Activated CD8-positive, alpha-beta memory T cell treated with anti-CD3 and anti-CD28 coated beads, Interleukin-2, amount 10 ng/mL, durations not matched to agents 7 days and 5 days (primary cell): ENCODE measurements around the gene GABRG3. TPM values are rescaled to one million over a fixed set of nuclear protein-coding genes. Genes with fewer than 3 reads are reported as not detected.

Source experiments
- ATAC-seq: fragments of 150-1000 bp; cut with Tn5 transposase; one replicate; pipeline ENCODE4 v1.10.0; 2021; ENCODE audit warnings: moderate library complexity
- CTCF ChIA-PET: fragments of 350-600 bp; sonication (Branson Sonifier 250); formaldehyde crosslinking; loops from one replicate; lab custom pipeline; 2021; ENCODE audit warnings: antibody characterized with exemption; lab: Charles Lee
- DNase-seq: peaks from one replicate; pipeline ENCODE4 v3.0.0-alpha.2; 2020
- H3K27ac Mint-ChIP-seq: one replicate; pipeline ENCODE4 v1.8.0; 2021; ENCODE audit warnings: mild to moderate bottlenecking, mixed read lengths
- H3K27me3 Mint-ChIP-seq: one replicate; pipeline ENCODE4 v1.8.0; 2021; ENCODE audit warnings: mixed read lengths
- H3K36me3 Mint-ChIP-seq: one replicate; pipeline ENCODE4 v1.8.0; 2021; ENCODE audit warnings: mild to moderate bottlenecking, mixed read lengths
- H3K4me1 Mint-ChIP-seq: one replicate; pipeline ENCODE4 v1.8.0; 2021; ENCODE audit warnings: mixed read lengths
- H3K4me3 Mint-ChIP-seq: one replicate; pipeline ENCODE4 v1.8.0; 2021; ENCODE audit warnings: mild to moderate bottlenecking, moderate library complexity, mixed read lengths
- H3K9me3 Mint-ChIP-seq: one replicate; pipeline ENCODE4 v1.8.0; 2022; ENCODE audit warnings: low read depth, mixed read lengths
- total RNA-seq, 2 experiments: library from RNA; stranded (reverse); gene quantifications; one replicate each; pipeline ENCODE4 v1.2.3, GENCODE V29; 2021

GABRG3 gene
- total RNA-seq, 2 experiments from 2014 or later = not detected

DNA sequence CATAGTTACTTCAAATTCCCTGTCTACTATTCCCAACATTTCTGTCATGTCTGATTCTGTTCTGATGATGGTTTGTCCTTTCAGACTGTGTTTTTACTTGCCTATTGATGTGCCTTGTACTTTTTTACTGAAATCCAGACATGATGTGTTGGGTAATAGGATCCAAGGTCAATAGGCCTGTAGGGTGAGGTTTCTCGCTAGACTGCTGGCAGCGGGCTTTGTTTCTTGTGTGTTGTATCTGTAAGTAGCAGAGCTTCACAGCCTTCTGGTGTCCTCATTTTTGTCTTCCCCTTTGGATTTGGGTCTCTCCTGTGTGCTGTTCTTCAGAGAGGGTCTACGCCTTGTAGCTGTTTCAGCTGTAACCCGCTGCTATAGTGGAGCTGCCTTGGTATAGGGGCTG is 140.3 kb downstream of the GABRG3 start:
- no peak overlapping the region for H3K4me3 Mint-ChIP-seq
- H3K36me3 Mint-ChIP-seq = no peaks in the 10 kb centered on the region
- H3K27me3 Mint-ChIP-seq = no peaks in the 10 kb centered on the region
- ATAC-seq (no peak), DNase-seq (no peak)
- H3K4me1 Mint-ChIP-seq = no peaks in the 10 kb centered on the region
- H3K9me3 Mint-ChIP-seq = peaks cover 5% of the 10 kb centered on the region
- CTCF ChIA-PET = no interaction called here
- no peak overlapping the region for H3K27ac Mint-ChIP-seq

DNA sequence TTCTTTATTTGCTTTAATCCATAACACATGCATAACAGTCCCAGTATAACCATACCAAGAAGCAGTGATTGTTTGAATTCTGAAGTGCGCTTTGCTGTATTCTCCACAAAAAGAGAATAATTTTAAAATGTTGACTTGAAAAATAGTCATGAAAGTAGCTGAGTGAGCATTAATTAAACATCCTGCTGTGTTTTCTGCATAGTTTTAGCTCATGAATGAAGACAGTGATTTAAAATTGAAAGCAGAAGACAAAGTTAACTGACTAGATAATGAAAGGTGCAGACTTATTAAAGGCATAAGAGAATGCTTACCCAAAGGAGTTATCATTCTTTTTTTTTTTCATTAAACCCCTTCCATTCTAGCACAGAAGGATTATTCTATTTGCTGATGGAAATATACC is 143.5 kb downstream of the GABRG3 start:
- Mint-ChIP-seq H3K9me3 (peaks cover 11% of the 10 kb centered on the region), H3K36me3 (no peaks in the 10 kb centered on the region), H3K27ac (no peak overlapping the region), H3K4me3 (no peak overlapping the region), H3K4me1 (no peaks in the 10 kb centered on the region), H3K27me3 (no peaks in the 10 kb centered on the region)
- CTCF ChIA-PET = no interaction called here
- no peak for ATAC-seq
- no peak for DNase-seq

DNA sequence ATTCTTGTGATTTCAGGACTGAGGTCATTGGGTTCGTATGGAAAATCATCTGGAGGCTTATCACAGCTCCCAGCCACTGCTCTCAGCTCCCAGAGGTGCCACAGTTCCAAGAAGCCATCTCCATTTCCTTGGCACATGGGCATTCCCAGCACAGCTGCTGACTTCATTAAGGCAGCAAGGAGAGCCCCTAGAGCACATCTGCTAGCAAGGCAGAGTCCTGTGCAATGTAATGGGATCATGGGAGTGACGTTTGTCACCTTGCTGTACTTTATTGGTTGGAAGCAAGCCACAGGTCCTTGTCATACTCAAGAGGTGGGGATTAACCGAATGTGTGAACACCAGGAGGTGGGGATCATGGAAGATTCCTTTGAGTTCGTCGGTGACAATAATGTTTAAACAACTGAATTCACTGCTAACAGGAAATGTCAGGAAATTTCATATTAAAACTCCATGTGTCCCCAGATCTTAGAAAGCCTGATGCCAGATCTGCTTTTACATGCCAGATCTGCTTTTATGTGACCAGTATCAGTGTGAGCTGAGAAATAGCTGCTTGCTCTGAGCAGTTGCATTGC is 148.8 kb downstream of the GABRG3 start:
- CTCF ChIA-PET = no interaction called here
- Mint-ChIP-seq H3K4me3 (no peak overlapping the region), H3K27ac (no peak overlapping the region), H3K9me3 (peaks cover 18% of the 10 kb centered on the region), H3K36me3 (no peaks in the 10 kb centered on the region), H3K4me1 (no peaks in the 10 kb centered on the region), H3K27me3 (no peaks in the 10 kb centered on the region)
- ATAC-seq (no peak), DNase-seq (no peak)

GRCh38 chr15:27121672-27122071 is 150.7 kb downstream of the GABRG3 start:
- no peak overlapping the region for H3K27ac Mint-ChIP-seq
- no peaks in the 10 kb centered on the region for H3K4me1 Mint-ChIP-seq
- CTCF ChIA-PET = no interaction called here
- no peak overlapping the region for H3K4me3 Mint-ChIP-seq
- DNase-seq (no peak), ATAC-seq (no peak)
- peaks cover 18% of the 10 kb centered on the region for H3K9me3 Mint-ChIP-seq
- no peaks in the 10 kb centered on the region for H3K27me3 Mint-ChIP-seq
- H3K36me3 Mint-ChIP-seq = no peaks in the 10 kb centered on the region

- H3K4me1 Mint-ChIP-seq = no peaks in the 10 kb centered on the region
- CTCF ChIA-PET = no interaction called here
- no peaks in the 10 kb centered on the region for H3K27me3 Mint-ChIP-seq
- no peak overlapping the region for H3K27ac Mint-ChIP-seq
- no peaks in the 10 kb centered on the region for H3K36me3 Mint-ChIP-seq
- ATAC-seq (no peak), DNase-seq (no peak)
- H3K4me3 Mint-ChIP-seq = no peak overlapping the region
- H3K9me3 Mint-ChIP-seq = peaks cover 13% of the 10 kb centered on the region
These were observed 152.3 kb downstream of the GABRG3 start for GRCh38 chr15:27123291-27123690.

DNA sequence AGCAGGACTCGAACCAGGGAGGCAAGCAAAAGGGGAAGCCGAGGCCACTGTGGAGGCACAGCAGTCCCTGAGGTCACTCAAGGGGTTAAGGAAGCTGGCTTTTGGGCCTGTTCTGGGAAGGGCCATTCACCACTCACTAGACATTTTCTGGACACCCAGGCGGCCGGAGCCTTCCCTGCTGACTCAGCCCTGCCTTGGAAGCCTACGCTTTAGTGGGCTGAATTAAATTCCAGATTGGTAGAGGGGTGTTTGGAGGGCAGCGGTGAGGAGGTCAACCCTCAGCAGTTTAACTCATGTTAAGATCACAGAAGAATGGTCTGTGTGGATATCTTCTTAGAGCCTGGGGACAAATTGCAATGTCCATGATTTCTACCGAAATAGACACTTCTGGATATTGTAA is 152.8 kb downstream of the GABRG3 start:
- peaks cover 13% of the 10 kb centered on the region for H3K9me3 Mint-ChIP-seq
- H3K4me3 Mint-ChIP-seq = no peak overlapping the region
- H3K27ac Mint-ChIP-seq = no peak overlapping the region
- CTCF ChIA-PET = no interaction called here
- H3K36me3 Mint-ChIP-seq = no peaks in the 10 kb centered on the region
- ATAC-seq (no peak), DNase-seq (no peak)
- H3K27me3 Mint-ChIP-seq = no peaks in the 10 kb centered on the region
- no peaks in the 10 kb centered on the region for H3K4me1 Mint-ChIP-seq

DNA sequence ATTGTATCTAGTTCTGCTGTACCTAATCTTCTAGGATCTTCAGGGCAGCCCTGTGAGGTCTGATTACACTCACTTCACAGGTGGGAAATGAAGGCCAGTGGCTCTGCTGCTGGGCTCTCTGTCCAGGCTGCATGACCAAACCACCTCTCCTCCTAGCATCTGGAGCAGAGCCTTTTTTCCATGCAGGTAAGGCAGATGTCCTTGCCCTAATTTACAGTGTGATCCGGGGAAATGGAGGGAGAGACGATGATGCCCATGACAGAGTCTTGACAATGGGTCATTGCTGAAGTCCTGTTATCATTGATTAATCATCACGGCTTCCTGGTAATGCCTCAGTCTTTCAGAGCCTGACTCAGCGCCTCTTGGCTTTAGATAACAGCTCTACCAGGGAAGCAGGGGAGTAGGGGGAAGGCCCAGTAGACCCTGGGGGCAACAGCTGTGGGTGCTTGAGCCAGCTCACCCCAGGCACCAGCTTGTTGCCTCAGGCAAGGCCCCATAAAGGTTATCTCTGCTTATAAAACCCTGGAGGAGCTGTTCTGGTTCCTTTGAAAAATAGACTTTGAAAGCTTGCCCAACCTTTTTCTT is 153.4 kb downstream of the GABRG3 start:
- Mint-ChIP-seq H3K36me3 (no peaks in the 10 kb centered on the region), H3K27me3 (no peaks in the 10 kb centered on the region), H3K4me1 (no peaks in the 10 kb centered on the region), H3K4me3 (no peak overlapping the region), H3K9me3 (peaks cover 13% of the 10 kb centered on the region), H3K27ac (no peak overlapping the region)
- DNase-seq (no peak), ATAC-seq (no peak)
- CTCF ChIA-PET = no interaction called here

DNA sequence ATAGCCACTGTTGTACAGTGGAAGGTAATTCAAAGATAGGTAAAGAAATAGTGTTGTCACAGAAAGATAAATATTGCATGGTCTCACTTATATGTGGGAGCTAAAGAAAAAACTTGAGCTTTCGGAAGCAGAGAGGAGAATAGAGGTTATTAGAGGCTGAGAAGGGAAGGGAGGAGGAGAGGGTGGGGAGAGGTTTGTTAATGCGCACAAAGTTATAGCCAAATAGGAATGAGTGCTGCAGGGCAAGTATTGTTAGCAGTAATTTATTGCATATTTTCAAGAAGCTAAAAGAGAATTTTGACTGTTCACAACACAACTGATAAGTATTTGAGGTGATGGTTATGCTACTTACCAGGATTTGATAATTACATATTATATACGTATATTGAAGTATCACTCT is 154.2 kb downstream of the GABRG3 start:
- no peaks in the 10 kb centered on the region for H3K27me3 Mint-ChIP-seq
- H3K4me1 Mint-ChIP-seq = no peaks in the 10 kb centered on the region
- CTCF ChIA-PET = no interaction called here
- ATAC-seq (no peak), DNase-seq (no peak)
- H3K36me3 Mint-ChIP-seq = no peaks in the 10 kb centered on the region
- H3K9me3 Mint-ChIP-seq = peaks cover 12% of the 10 kb centered on the region
- no peak overlapping the region for H3K4me3 Mint-ChIP-seq
- H3K27ac Mint-ChIP-seq = no peak overlapping the region

- CTCF ChIA-PET = no interaction called here
- H3K36me3 Mint-ChIP-seq = no peaks in the 10 kb centered on the region
- H3K27ac Mint-ChIP-seq = no peak overlapping the region
- no peaks in the 10 kb centered on the region for H3K4me1 Mint-ChIP-seq
- no peak for ATAC-seq
- H3K4me3 Mint-ChIP-seq = no peak overlapping the region
- DNase-seq = no peak
- H3K9me3 Mint-ChIP-seq = peaks cover 14% of the 10 kb centered on the region
- H3K27me3 Mint-ChIP-seq = no peaks in the 10 kb centered on the region
These were observed 155.5 kb downstream of the GABRG3 start for GRCh38 chr15:27126449-27126848.

GRCh38 chr15:27127815-27128570 is 157.0 kb downstream of the GABRG3 start:
- Mint-ChIP-seq H3K4me1 (no peaks in the 10 kb centered on the region), H3K9me3 (peaks cover 14% of the 10 kb centered on the region), H3K36me3 (no peaks in the 10 kb centered on the region), H3K4me3 (no peak overlapping the region), H3K27me3 (no peaks in the 10 kb centered on the region), H3K27ac (no peak overlapping the region)
- ATAC-seq (no peak), DNase-seq (no peak)
- CTCF ChIA-PET = no interaction called here

GRCh38 chr15:27133249-27133648 is 162.3 kb downstream of the GABRG3 start:
- no peak for ATAC-seq
- Mint-ChIP-seq H3K9me3 (peaks cover 17% of the 10 kb centered on the region), H3K27me3 (no peaks in the 10 kb centered on the region), H3K27ac (no peak overlapping the region), H3K4me1 (no peaks in the 10 kb centered on the region), H3K4me3 (no peak overlapping the region), H3K36me3 (no peaks in the 10 kb centered on the region)
- DNase-seq = no peak
- CTCF ChIA-PET = no interaction called here

GRCh38 chr15:27134481-27134880 is 163.5 kb downstream of the GABRG3 start:
- no peak for DNase-seq
- Mint-ChIP-seq H3K4me3 (no peak overlapping the region), H3K27ac (no peak overlapping the region), H3K4me1 (no peaks in the 10 kb centered on the region), H3K9me3 (peaks cover 23% of the 10 kb centered on the region), H3K36me3 (no peaks in the 10 kb centered on the region), H3K27me3 (no peaks in the 10 kb centered on the region)
- ATAC-seq = no peak
- CTCF ChIA-PET = no interaction called here

DNA sequence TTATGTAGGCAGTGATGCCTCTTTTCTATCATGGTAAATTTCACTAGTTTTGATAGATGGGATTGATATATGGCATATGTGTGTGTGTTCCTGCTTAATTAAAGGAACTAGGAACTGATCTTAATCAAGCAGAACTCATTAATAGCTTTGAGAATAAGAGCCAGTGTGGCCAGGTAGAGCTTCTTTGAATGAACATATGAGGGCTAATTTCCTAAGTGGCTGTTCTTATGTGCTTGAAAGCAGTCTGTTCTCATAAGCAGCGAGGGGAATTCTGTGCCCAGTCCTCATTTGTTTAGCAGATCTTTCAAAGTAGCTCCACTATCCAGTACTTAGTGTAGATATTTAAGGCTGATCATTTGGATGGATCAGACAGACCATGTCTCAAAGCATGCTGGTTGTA is 164.2 kb downstream of the GABRG3 start:
- peaks cover 27% of the 10 kb centered on the region for H3K9me3 Mint-ChIP-seq
- no peaks in the 10 kb centered on the region for H3K36me3 Mint-ChIP-seq
- H3K4me1 Mint-ChIP-seq = no peaks in the 10 kb centered on the region
- ATAC-seq (no peak), DNase-seq (no peak)
- H3K4me3 Mint-ChIP-seq = no peak overlapping the region
- CTCF ChIA-PET = no interaction called here
- no peak overlapping the region for H3K27ac Mint-ChIP-seq
- H3K27me3 Mint-ChIP-seq = no peaks in the 10 kb centered on the region

- CTCF ChIA-PET = no interaction called here
- no peak overlapping the region for H3K4me3 Mint-ChIP-seq
- DNase-seq (no peak), ATAC-seq (no peak)
- no peaks in the 10 kb centered on the region for H3K4me1 Mint-ChIP-seq
- peaks cover 31% of the 10 kb centered on the region for H3K9me3 Mint-ChIP-seq
- H3K36me3 Mint-ChIP-seq = no peaks in the 10 kb centered on the region
- no peak overlapping the region for H3K27ac Mint-ChIP-seq
- H3K27me3 Mint-ChIP-seq = no peaks in the 10 kb centered on the region
These were observed 166.1 kb downstream of the GABRG3 start for GRCh38 chr15:27137127-27137526.
